ENCODE measurements around the gene RAP1GAP2.

DNA sequence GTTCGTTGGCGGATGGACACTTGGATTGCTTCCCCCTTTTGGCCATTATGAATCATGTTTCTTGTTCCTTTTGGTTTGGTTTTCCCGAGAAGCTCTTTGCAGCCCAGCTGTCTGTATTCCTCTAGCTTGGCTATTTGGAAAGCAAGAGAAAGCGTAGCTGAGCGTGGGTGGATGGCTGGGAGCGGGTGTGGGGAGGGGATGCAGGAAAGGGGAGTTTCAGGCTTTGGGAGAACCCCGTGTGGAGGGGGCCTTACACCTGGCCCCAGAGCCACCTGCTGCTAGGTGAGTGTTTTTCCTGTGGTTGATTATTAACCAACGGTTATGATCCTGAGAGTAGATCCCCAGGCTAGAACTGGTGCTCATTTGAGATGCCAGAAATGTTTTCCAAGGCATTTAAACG, 103.7 kb downstream of the RAP1GAP2 start:
- TF ChIP-seq ZBTB21 (tag by site-specific recombination; IDR thresholded peaks at IDR 0.05) (no peak), KLF7 (tag by site-specific recombination; IDR thresholded peaks at IDR 0.05; ENCODE audit: borderline replicate concordance) (no peak), GLI2 (tag by site-specific recombination; IDR thresholded peaks at IDR 0.05; ENCODE audit: borderline replicate concordance, low read depth) (no peak), SCRT2 (tag by site-specific recombination; IDR thresholded peaks at IDR 0.05) (no peak), RBAK (tag by site-specific recombination; IDR thresholded peaks at IDR 0.05) (no peak), ZNF24 (tag by site-specific recombination; IDR thresholded peaks at IDR 0.05) (no peak), SETDB1 (IDR thresholded peaks at IDR 0.05; ENCODE audit: insufficient read length, low read length) (no peak), ZNF248 (tag by site-specific recombination; IDR thresholded peaks at IDR 0.05) (no peak), ZNF214 (tag by site-specific recombination; IDR thresholded peaks at IDR 0.05; ENCODE audit: borderline replicate concordance) (no peak), ZNF423 (tag by site-specific recombination; IDR thresholded peaks at IDR 0.05) (no peak), ZNF670 (tag by site-specific recombination; IDR thresholded peaks at IDR 0.05; ENCODE audit: low read depth) (no peak), ZNF530 (tag by site-specific recombination; IDR thresholded peaks at IDR 0.05; ENCODE audit: low read depth) (no peak)
- TF ChIP-seq, protein P1, sequence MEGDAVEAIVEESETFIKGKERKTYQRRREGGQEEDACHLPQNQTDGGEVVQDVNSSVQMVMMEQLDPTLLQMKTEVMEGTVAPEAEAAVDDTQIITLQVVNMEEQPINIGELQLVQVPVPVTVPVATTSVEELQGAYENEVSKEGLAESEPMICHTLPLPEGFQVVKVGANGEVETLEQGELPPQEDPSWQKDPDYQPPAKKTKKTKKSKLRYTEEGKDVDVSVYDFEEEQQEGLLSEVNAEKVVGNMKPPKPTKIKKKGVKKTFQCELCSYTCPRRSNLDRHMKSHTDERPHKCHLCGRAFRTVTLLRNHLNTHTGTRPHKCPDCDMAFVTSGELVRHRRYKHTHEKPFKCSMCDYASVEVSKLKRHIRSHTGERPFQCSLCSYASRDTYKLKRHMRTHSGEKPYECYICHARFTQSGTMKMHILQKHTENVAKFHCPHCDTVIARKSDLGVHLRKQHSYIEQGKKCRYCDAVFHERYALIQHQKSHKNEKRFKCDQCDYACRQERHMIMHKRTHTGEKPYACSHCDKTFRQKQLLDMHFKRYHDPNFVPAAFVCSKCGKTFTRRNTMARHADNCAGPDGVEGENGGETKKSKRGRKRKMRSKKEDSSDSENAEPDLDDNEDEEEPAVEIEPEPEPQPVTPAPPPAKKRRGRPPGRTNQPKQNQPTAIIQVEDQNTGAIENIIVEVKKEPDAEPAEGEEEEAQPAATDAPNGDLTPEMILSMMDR (tag by site-specific recombination; IDR thresholded peaks at IDR 0.05), result no peak
- TF ChIP-seq, protein P2, sequence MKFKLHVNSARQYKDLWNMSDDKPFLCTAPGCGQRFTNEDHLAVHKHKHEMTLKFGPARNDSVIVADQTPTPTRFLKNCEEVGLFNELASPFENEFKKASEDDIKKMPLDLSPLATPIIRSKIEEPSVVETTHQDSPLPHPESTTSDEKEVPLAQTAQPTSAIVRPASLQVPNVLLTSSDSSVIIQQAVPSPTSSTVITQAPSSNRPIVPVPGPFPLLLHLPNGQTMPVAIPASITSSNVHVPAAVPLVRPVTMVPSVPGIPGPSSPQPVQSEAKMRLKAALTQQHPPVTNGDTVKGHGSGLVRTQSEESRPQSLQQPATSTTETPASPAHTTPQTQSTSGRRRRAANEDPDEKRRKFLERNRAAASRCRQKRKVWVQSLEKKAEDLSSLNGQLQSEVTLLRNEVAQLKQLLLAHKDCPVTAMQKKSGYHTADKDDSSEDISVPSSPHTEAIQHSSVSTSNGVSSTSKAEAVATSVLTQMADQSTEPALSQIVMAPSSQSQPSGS (tag by site-specific recombination; IDR thresholded peaks at IDR 0.05; ENCODE audit: low read depth), result no peak
